Activated CD4-positive, alpha-beta T cell treated with anti-CD3 and anti-CD28 coated beads for 24 hours (primary cell): ENCODE results near the gene NCLN.
"Not testable (repeated sequence)": the region's sequence is repeated elsewhere in the genome, so short reads cannot be mapped to it uniquely, and the experiment has no call there.

Experiments
- DNase-seq, 2 donors: peaks; one replicate each; pipeline ENCODE4 v3.0.0-alpha.2; 2020; ENCODE audit warnings: low read depth in 2 of 2

Gene NCLN

DNA sequence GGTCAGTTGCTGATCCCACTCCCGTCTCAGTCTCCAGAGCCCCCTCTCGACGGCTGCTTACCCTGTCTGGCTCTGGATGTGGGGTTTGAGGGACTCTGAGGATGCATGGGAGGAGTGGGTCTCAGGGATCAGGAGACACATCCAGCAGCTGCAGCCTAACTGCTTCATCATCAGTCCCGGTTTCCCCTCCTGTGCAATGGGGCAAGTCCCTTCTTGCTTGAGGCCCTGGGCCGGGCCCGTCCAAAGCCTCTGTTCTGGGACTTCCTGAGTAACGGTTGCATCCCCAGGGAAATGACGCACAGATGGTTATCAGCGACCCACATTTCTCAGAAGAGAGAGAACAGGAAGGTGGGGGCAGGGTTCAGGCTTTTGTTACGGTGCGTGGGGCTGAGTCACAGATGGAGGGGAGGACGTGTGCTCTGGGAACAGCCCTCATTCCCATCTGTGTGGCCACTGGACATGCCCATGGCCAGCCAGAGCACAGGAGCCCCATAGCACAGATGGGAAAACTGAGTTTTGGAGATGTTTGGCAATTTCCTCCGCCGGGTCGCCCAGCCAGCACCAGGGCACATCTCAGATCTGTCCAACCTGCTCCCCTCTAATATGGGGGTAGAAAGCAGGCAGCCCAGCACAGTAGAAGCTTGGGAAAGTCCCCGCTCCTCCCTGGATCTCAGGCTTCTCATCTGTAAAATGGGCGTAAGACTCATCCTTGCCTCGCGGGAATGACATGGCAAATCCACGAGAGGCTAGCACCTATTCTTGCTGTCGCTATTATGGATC is 30.6 kb upstream of the NCLN start:
- DNase-seq = peak; percentile 63 to 77

DNA sequence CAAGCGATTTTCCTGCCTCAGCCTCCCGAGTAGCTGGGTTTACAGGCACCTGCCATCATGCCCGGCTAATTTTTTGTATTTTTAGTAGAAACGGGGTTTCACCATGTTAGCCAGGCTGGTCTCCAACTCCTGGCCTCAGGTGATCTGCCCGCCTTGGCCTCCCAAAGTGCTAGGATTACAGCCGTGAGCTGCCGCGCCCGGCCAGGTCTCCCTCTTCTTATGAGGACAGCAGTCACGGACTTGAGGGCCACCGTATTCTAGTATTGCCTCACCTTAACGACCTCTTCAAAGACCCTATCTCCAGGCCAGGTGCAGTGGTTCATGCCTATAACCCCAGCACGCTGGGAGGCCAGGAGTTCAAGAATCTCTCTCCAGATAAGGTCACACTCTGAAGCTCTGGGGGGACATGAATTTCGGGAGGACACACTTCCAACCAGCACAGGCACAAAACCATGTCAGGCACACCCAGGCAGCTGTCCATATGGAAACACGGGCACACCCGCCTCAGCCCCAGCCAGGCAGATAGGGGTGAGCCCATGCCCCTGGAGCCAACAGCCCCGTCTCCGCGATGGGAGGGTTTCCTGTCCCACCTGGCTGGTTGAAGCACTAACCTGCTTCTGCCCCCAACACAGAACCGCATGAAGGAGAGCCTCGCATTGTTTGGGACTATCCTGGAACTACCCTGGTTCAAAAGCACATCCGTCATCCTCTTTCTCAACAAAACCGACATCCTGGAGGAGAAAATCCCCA is 28.5 kb upstream of the NCLN start:
- DNase-seq = no peak

DNA sequence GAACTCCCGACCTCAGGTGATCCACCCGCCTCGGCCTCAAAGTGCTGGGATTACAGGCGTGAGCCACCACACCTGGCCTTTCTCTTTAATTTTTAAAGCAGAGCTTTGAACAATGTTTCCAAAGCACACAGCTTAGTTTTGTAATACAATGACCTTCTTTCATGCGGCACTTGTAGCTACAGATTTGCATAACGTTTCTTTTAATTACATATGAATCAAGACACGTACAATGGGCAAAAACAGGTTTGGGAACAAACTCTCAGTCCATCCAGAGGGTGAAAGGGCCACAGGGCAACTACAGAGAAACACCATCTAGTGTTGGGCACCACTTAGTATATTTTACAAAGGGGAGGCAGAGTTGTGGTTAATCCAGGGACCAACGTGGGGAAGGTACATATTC is 26.2 kb upstream of the NCLN start:
- DNase-seq = no peak

DNA sequence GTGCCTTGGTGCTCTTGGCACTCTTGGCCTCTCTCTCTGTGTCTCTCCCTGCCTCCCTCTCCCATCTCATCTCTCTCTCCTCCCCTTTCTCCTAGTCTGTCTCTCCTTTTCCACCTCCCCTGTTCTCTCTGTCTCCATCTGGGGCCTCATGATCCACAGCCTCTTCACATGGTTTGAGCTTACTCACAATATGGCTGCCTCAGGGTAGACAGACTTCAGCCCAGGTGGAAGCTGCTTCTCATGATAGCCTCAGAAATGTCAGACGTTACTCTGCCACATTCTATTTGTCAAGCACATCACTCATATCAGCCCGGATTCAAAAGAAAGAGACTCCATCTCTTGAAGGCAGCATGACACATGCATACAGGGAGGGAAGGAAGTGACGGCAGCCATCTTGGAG is 25.5 kb upstream of the NCLN start:
- no peak for DNase-seq

DNA sequence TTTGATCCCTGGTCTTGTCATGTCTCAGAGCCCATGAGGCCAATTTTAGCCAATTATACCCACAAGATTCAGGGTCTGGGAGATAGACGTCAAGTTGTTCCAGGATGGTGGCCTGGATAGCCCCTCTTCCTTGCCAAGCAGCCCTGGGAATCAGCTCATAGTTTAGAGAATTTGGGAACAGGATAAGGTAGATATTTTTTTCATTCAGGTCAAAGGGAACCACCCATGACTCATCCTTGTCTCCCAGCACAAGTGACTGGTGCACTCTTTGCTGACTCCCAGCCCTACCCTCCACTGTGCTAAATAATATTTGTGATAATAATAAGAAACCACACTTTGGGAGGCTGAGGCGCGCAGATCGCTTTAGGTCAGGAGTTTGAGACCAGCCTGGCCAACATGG is 24.3 kb upstream of the NCLN start:
- no peak for DNase-seq

DNA sequence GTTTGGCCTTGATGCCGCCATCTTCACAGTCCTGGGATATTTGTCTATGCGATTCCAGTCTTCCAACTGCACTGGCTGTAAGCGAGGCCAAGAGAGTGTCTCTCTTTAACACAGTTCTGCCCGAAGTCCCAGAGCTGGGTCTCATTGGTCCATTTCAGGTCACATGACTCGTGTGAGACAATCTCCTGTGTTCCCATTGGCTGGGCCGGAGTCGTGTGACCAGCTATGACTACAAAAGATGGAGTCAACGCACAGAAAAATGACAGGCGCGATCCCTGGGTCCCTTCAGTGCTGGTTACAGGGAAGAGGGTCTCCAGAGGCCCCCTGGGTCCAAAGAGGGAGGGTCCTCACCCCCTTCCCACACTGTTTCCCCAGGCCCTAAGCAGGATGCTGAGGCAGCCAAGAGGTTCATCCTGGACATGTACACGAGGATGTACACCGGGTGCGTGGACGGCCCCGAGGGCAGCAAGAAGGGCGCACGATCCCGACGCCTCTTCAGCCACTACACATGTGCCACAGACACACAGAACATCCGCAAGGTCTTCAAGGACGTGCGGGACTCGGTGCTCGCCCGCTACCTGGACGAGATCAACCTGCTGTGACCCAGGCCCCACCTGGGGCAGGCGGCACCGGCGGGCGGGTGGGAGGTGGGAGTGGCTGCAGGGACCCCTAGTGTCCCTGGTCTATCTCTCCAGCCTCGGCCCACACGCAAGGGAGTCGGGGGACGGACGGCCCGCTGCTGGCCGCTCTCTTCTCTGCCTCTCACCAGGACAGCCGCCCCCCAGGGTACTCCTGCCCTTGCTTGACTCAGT is 23.1 kb upstream of the NCLN start:
- no peak for DNase-seq

DNA sequence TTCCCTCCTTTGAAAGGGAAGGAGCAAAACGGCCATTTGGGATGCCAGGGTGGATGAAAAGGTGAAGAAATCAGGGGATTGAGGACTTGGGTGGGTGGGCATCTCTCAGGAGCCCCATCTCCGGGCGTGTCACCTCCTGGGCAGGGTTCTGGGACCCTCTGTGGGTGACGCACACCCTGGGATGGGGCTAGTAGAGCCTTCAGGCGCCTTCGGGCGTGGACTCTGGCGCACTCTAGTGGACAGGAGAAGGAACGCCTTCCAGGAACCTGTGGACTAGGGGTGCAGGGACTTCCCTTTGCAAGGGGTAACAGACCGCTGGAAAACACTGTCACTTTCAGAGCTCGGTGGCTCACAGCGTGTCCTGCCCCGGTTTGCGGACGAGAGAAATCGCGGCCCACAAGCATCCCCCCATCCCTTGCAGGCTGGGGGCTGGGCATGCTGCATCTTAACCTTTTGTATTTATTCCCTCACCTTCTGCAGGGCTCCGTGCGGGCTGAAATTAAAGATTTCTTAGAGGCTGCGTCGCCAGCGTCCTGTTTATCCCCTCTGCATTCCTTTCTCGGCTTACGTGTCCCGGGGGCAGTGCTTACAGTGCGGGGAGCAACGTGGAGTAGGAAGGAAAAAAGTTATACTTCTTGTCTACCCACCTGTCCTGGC is 22.4 kb upstream of the NCLN start:
- DNase-seq = peak; percentile 57 to 62

DNA sequence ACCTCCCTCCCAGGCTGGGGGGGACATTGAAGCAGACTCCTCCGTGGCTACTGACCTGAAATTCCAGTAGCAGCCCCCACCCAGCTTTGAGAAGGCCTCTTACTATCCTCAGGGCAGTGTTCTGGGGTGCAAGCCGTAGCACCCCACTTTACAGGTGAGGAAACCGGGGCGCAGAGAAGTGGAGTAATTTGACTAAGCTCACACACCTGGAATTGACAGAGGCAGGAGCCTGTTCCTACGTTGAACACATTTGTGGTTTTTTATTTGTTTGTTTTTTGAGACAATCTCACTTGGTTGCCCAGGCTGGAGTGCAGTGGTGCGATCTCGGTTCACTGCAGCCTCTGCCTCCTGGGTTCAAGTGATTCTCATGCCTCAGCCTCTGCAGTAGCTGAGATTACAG is 21.8 kb upstream of the NCLN start:
- no peak for DNase-seq

DNA sequence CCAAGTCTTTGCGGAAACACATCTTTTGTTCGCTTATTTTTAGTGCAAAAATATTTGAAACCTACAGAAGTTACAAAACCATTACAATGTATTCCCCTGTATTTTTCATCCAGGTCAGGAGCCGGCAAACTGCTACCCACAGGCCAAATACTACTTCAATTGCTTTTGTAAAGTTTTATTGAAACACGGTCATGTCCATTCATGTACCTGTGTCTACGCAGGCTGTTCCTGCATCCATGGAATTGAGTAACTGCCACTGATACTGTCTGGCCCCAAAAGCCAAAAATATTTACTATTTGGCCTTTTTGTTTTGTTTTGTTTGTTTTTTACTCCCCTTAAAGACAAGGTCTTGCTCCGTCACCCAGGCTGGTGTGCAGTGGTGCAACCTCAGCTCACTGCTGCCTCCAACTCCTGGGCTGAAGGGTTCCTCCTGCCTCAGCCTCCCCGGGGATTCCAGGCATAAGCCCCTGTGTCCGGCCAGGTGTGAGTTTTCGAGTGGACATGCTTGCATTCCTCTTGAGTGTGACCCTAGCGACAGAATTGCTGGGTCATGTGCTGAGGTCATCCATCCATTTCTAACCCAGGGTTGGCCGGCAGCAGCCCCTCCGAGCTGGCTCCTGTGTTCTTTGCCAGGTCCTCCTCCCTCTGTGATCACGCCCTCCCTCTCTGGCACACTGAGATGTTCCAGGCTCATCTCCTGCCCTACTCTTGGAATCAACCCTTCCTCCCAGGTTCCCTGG is 18.0 kb upstream of the NCLN start:
- DNase-seq = no peak

DNA sequence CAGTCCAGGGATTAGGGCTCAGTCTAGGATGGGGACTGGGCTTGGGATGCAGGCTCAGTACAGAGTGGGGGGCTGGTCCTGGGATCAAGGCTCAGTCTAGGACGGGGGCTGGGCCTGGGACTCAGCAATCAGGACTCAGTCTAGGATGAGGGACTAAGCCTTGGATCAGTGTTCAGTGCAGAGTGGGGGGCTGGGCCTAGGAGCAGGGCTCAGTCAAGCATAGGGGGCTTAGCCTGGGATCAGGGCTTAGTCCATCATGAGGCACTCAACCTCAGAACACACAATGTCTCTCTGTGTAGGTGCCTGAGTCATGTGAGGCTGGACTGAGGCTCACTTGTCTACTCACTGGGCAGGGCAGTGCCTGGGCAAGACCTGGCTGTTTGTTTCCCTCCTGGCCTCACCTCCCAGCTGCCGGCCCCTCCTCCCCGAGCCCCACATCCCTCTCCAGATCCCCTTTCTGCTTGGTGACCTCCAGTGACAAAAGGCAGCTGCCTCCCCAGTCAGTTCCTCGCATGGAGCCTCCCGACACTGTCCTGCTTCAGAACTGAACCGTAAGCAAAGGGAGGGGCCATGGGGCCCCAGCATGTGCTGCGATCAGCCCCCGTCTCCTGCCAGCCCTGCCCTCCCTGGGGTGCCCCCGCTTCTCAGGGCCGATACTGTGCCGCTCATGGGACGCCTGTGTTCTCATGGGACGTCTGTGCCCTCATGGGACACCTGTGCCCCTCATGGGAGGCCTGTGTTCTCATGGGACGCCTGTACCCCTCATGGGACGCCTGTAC is 13.6 kb upstream of the NCLN start:
- DNase-seq = no peak

DNA sequence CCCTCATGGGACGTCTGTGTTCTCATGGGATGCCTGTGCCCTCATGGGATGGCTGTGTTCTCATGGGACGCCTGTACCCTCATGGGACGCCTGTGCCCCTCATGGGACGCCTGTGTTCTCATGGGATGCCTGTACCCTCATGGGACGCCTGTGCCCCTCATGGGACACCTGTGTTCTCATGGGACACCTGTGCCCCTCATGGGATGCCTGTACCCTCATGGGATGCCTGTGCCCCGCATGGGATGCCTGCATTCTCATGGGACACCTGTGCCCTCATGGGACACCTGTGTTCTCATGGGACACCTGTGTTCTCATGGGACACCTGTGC is 13.1 kb upstream of the NCLN start:
- DNase-seq = not testable (repeated sequence)

DNA sequence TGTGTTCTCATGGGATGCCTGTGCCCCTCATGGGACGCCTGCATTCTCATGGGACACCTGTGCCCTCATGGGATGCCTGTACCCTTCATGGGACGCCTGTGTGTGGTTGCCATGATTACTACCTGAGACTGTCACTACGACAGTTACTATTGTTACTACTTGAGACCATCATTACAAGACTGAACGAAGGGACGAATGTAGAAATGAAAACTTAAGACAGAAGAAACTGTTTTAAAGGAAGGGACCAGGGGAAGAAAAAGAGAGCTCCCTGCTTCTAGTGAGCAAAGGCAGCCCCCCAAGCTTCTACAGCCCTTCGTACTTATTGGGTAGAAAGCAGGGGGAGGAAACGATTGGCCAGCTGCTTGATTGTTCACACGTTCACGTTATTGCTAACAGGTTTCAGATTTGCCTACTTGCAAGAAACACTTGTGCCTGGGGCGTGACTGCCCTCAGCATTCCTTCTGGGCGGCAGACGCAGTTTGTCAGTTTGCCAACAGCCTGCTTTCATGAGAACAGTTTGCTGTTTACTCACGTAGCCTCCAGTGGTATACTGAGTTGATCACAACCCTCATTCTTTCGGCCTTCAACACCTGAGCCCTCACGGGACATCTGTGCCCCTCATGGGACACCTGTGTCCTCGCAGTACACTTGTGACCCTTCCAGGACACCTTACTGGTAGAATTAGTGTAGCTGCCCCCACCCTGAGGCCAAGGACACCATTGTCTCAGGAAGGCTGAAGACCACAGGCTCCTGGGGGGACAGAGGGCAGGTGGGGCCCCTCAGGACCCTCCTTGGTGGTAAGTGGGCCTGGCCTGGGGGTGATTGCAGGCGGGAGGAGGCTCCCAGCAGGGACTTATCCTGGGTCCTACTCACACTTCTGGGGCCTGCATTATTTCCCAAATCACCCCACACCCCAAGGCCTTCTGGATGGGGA is 9.7 kb upstream of the NCLN start:
- DNase-seq = no peak

DNA sequence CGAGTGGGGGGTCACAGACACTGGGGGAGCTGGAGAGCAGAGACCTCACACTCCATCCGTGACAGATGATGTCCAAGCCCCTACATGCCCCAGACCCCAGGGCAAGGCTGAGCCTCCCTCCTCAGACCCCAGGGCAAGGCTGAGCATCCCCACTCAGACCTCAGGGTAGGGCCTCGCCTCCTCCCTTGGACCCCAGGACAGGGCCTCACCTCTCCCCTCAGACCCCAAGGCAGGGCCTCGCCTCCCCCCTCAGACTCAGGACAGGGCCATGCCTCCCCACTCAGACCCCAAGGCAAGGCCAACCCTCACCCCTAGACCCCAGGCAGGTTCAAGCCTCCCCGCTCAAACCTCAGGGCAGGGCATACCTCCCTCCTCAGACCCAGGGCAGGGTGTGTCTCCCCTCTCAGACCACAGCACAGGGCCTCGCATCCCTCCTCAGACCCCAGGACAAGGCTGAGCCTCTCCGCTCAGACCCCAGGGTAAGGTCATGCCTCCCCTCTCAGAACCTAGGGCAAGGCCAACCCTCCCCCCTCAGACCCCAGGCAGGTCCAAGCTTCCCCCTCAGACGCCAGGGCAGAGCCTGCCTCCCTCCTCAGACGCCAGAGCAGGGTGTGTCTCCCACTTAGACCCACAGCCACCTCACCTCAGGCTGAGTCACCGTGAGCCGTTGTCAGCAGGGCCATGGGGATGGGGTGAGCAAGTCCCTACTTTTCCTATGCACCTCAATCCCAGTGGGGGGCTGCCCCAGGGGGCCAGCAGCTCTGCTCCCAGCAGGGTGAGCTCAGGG is 8.8 kb upstream of the NCLN start:
- peak; percentile 41 to 57 for DNase-seq

DNA sequence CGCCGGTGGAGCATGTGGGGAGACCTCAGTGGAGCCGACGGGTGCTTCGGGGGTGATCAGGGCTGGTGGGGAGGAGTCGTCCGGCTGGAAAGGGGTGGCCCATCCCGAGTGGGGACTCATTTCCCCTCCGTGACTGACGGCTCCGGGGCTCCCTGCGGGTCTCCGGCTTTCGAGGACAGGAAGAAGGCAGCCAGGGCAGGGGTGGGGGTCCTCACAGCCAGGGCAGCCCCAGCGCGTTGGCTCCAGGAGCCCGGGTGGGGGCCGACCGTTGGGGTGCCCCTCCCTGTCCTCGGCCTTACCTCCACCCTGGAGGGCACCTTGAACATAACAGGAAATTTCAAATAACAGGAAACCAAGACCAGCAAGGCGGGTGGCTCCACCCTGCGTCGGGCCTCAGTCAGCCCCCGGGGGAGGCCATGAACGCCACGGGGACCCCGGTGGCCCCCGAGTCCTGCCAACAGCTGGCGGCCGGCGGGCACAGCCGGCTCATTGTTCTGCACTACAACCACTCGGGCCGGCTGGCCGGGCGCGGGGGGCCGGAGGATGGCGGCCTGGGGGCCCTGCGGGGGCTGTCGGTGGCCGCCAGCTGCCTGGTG is 7.3 kb upstream of the NCLN start, which contains the start of gene S1PR4:
S1PR4 (plus strand) TSS at position 393 of the 596 bp plus-strand sequence; CDS start at position 417, 24 bp downstream.
- peak in 1 of 2 donors; percentile 42 for DNase-seq

DNA sequence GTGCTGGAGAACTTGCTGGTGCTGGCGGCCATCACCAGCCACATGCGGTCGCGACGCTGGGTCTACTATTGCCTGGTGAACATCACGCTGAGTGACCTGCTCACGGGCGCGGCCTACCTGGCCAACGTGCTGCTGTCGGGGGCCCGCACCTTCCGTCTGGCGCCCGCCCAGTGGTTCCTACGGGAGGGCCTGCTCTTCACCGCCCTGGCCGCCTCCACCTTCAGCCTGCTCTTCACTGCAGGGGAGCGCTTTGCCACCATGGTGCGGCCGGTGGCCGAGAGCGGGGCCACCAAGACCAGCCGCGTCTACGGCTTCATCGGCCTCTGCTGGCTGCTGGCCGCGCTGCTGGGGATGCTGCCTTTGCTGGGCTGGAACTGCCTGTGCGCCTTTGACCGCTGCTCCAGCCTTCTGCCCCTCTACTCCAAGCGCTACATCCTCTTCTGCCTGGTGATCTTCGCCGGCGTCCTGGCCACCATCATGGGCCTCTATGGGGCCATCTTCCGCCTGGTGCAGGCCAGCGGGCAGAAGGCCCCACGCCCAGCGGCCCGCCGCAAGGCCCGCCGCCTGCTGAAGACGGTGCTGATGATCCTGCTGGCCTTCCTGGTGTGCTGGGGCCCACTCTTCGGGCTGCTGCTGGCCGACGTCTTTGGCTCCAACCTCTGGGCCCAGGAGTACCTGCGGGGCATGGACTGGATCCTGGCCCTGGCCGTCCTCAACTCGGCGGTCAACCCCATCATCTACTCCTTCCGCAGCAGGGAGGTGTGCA is 6.6 kb upstream of the NCLN start:
- DNase-seq = no peak

DNA sequence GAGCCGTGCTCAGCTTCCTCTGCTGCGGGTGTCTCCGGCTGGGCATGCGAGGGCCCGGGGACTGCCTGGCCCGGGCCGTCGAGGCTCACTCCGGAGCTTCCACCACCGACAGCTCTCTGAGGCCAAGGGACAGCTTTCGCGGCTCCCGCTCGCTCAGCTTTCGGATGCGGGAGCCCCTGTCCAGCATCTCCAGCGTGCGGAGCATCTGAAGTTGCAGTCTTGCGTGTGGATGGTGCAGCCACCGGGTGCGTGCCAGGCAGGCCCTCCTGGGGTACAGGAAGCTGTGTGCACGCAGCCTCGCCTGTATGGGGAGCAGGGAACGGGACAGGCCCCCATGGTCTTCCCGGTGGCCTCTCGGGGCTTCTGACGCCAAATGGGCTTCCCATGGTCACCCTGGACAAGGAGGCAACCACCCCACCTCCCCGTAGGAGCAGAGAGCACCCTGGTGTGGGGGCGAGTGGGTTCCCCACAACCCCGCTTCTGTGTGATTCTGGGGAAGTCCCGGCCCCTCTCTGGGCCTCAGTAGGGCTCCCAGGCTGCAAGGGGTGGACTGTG is 5.9 kb upstream of the NCLN start:
- DNase-seq = peak in 1 of 2 donors; percentile 30
